Cardiac muscle cell (in vitro differentiated cells and primary cell): Measurements from ENCODE around the gene ANO6. TPM values are rescaled to one million over a fixed set of nuclear protein-coding genes. Genes with fewer than 3 reads are reported as not detected.

ENCODE experiments used
- DNase-seq, 2 donors: peaks; one replicate each; pipeline versions ENCODE4 v3.0.0 to v3.0.0-alpha.2; 2010 to 2017; ENCODE audit warnings: low read depth in 1 of 2, low spot score in 1 of 2
- H3K27ac ChIP-seq: fragments of 200-600 bp; sonication (generic); 2 replicates; pipeline ENCODE4 v1.5.1; 2016
- H3K27me3 ChIP-seq: fragments of 200-600 bp; sonication (generic); 2 replicates; pipeline ENCODE4 v1.6.0; 2016; ENCODE audit warnings: control low read depth
- H3K36me3 ChIP-seq: fragments of 200-600 bp; sonication (generic); 2 replicates; pipeline ENCODE4 v1.5.1; 2016; ENCODE audit warnings: control low read depth
- H3K4me1 ChIP-seq: fragments of 200-600 bp; sonication (generic); 2 replicates; pipeline ENCODE4 v1.8.1; 2017; ENCODE audit warnings: low read depth, mild to moderate bottlenecking, mixed run types
- H3K4me3 ChIP-seq: fragments of 200-600 bp; sonication (generic); 2 replicates; pipeline ENCODE4 v1.5.1; 2016; ENCODE audit warnings: mild to moderate bottlenecking
- H3K9me3 ChIP-seq: fragments of 200-600 bp; sonication (generic); 2 replicates; pipeline ENCODE4 v1.5.1; 2017; ENCODE audit warnings: low read depth, mild to moderate bottlenecking, control low read depth
- CTCF ChIP-seq: IDR thresholded peaks from 2 replicates; pipeline ENCODE4 v1.5.1; 2012; ENCODE audit warnings: low read depth, mild to moderate bottlenecking, low read length
- polyA plus RNA-seq: library from polyadenylated mRNA; unstranded; fragments of >200 nt; fragmentation: Nextera tagmentation; extraction: Ambion mirVana; gene quantifications from 2 replicates; pipeline ENCODE4 v1.2.1, GENCODE V29; 2016
- total RNA-seq: library from RNA; depleted of rRNA; stranded (reverse); fragments of >200 nt; gene quantifications from 2 replicates; pipeline ENCODE4 v1.2.3, GENCODE V29; 2016

Gene ANO6
- total and polyA plus RNA-seq, 2 experiments from 2014 or later: 36.0 to 50.8 TPM

DNA sequence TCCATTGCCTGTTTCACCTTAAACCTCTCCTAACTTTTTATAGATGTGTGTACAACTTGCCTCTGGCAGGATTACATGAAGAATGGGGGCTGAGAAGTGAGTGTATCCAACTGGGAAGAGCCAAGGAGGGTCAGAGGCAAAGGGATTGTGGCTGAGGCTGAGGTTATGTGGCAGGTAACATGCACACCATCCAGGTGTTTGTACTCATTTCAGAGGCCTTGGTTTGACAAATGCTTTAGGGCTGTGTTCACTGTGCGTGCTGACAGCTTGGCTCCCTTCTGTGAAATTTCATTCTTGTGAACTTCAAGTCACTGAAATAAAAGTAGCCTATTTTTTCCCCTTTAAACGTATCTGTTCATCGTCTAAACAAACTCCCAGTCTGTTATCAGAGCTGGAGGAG is 47.7 kb downstream of the ANO6 start:
- no peak overlapping the region for H3K4me3 ChIP-seq
- peak in 1 of 2 donors; percentile 46 for DNase-seq

DNA sequence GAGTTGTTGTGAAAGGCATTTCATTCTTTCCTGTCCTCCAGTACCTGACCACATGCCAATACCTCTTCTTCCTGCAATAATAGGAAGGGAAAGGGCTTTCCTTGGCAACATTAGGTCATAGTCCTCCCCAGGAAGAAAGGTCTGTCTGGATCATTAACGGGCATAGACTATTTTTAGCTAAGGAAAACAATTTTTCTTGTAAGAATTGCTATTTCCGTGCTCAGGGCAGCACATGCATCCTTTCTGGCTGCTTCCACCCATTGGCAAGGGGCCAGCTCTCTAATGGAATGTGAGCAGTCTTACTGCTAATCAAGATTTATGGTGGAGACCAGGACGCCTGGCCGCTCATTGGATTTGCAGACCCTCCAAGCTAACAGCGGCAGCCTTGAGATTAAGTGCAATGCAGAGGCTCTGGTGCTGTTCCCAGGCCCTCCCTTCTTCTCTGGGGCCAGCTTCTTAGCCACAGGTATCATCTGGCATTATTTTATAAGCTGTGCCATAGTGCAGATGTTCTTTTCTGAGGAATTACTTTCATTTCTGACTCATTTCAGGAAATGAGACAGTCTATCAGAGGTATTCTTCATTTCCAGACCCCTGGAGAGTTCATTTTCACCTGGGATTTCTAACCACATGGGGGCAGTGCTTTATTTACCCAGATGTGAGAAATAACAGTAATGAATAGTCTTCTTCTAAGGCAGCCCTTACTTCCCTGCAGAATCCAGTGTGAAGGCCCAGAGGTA is 52.9 kb downstream of the ANO6 start:
- DNase-seq: peak; percentile 89 to 94
- H3K36me3 ChIP-seq: no peaks in the 10 kb centered on the region
- H3K4me3 ChIP-seq: no peak overlapping the region
- no peaks in the 10 kb centered on the region for H3K27me3 ChIP-seq
- H3K9me3 ChIP-seq: no peaks in the 10 kb centered on the region
- H3K4me1 ChIP-seq: peaks cover 35% of the 10 kb centered on the region
- peak; percentile 53 for TF ChIP-seq CTCF
- H3K27ac ChIP-seq: peak overlapping the region; percentile 67

More for the DNA sequence above, 47.7 kb downstream of the ANO6 start:
- TF ChIP-seq CTCF: no peak
- Histone ChIP-seq H3K27ac (peak overlapping the region; percentile 92), H3K4me1 (peaks cover 43% of the 10 kb centered on the region), H3K9me3 (no peaks in the 10 kb centered on the region), H3K27me3 (no peaks in the 10 kb centered on the region), H3K36me3 (no peaks in the 10 kb centered on the region)

GRCh38 chr12:45269412-45269751 is 53.5 kb downstream of the ANO6 start:
- Histone ChIP-seq H3K9me3 (no peaks in the 10 kb centered on the region), H3K27ac (peak overlapping the region; percentile 67), H3K4me1 (peaks cover 35% of the 10 kb centered on the region), H3K36me3 (no peaks in the 10 kb centered on the region), H3K27me3 (no peaks in the 10 kb centered on the region), H3K4me3 (no peak overlapping the region)
- TF ChIP-seq CTCF: no peak
- no peak for DNase-seq

DNA sequence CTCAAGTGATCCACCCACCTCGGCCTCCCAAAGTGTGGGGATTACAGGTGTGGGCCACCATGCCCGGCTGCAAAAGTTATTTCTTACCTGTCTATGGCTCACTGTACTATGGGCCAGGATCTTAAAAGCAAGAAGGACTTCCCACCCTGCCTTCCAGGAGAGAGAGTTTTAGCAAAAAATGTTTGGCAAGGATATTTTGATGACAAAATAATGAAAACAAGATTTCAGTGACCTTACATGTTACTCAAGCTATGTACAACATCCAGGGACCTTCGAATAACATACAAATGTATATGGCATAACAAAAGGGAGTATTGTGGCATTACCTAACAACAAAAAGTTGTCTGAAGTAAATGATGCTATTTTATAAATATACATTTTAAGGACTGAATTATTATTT is 55.1 kb downstream of the ANO6 start:
- TF ChIP-seq CTCF: no peak
- DNase-seq: no peak
- no peak overlapping the region for H3K4me3 ChIP-seq

DNA sequence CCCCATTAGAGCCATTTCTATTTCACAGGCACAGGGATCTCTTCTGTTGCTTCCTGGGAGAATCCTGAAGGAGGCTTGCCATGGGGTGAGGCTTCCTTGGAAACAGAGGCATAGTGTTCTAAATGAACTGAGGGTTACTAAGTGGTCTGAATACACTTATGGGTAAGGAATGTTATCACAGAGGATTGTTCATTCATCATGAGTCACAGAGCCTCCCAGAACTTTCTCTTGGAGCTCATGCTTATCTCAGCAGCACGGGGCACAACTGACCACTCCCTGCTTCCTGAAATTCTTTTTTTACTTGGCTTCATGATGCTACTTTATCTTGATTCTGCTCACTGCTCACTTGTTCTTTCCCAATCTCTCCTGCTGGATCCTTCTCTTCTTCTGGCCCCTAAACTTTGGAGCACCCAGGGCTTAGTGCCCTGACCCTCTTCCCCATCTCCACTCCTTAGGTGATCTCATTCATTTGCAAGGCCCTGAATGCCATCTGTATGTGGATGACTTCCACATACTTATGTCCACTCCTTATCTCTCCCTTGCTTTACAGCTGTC is 57.9 kb downstream of the ANO6 start:
- peak; percentile 40 to 96 for DNase-seq
- TF ChIP-seq CTCF: no peak
- peaks cover 32% of the 10 kb centered on the region for H3K4me1 ChIP-seq
- H3K27me3 ChIP-seq: no peaks in the 10 kb centered on the region
- peak overlapping the region; percentile 43 for H3K27ac ChIP-seq
- no peak overlapping the region for H3K4me3 ChIP-seq
- no peaks in the 10 kb centered on the region for H3K9me3 ChIP-seq
- no peaks in the 10 kb centered on the region for H3K36me3 ChIP-seq

More for the DNA sequence above, 55.1 kb downstream of the ANO6 start:
- Histone ChIP-seq H3K27me3 (no peaks in the 10 kb centered on the region), H3K36me3 (no peaks in the 10 kb centered on the region), H3K27ac (no peak overlapping the region), H3K4me1 (peaks cover 35% of the 10 kb centered on the region), H3K9me3 (no peaks in the 10 kb centered on the region)
